KMS-11 (cell line): ENCODE data around the gene LMOD1.
"Not testable (repeated sequence)": the region's sequence is repeated elsewhere in the genome, so short reads cannot be mapped to it uniquely, and the experiment has no call there.

Experiments
- H2AFZ ChIP-seq: fragments of 200-600 bp; sonication (generic); 2 replicates; pipeline ENCODE4 v1.6.1; 2016; ENCODE audit warnings: antibody characterized with exemption, mixed run types, low read depth
- H3K27ac ChIP-seq: fragments of 200-600 bp; sonication (generic); 2 replicates; pipeline ENCODE4 v1.6.1; 2016; ENCODE audit warnings: mild to moderate bottlenecking, mixed run types
- H3K27me3 ChIP-seq: fragments of 200-600 bp; sonication (generic); 2 replicates; pipeline ENCODE4 v1.6.1; 2017; ENCODE audit warnings: mild to moderate bottlenecking, low read depth, mixed run types, moderate library complexity; ENCODE audit not compliant: insufficient read depth
- H3K36me3 ChIP-seq: fragments of 200-600 bp; sonication (generic); 2 replicates; pipeline ENCODE4 v1.6.1; 2017; ENCODE audit warnings: mild to moderate bottlenecking, mixed run types; ENCODE audit not compliant: insufficient read depth
- H3K4me1 ChIP-seq: fragments of 200-600 bp; sonication (generic); 2 replicates; pipeline ENCODE4 v1.6.1; 2016; ENCODE audit warnings: mild to moderate bottlenecking, low read depth, mixed run types; ENCODE audit not compliant: poor library complexity, severe bottlenecking
- H3K4me2 ChIP-seq: fragments of 200-600 bp; sonication (generic); 2 replicates; pipeline ENCODE4 v1.7.0; 2016; ENCODE audit warnings: mild to moderate bottlenecking, mixed run types
- H3K4me3 ChIP-seq: fragments of 200-600 bp; sonication (generic); IDR thresholded peaks from 2 replicates; pipeline ENCODE4 v1.6.1; 2017; ENCODE audit warnings: low read depth, low read length, mixed read lengths; ENCODE audit not compliant: insufficient read depth
- H3K79me2 ChIP-seq: fragments of 200-600 bp; sonication (generic); 2 replicates; pipeline ENCODE4 v1.6.1; 2016; ENCODE audit warnings: low read depth, mixed run types; ENCODE audit not compliant: insufficient read depth
- H3K9ac ChIP-seq: fragments of 200-600 bp; sonication (generic); 2 replicates; pipeline ENCODE4 v1.6.1; 2016; ENCODE audit warnings: mild to moderate bottlenecking, mixed run types
- H4K20me1 ChIP-seq: fragments of 200-600 bp; sonication (generic); 2 replicates; pipeline ENCODE4 v1.6.1; 2016; ENCODE audit warnings: mild to moderate bottlenecking, mixed run types; ENCODE audit not compliant: insufficient read depth
- TF ChIP-seq, protein P1 (sequence below): fragments of 200-600 bp; sonication (generic); conservative IDR thresholded peaks from 2 replicates; pipeline ENCODE4 v1.6.1; 2017; ENCODE audit warnings: low read depth, mild to moderate bottlenecking, antibody characterized with exemption, low read length, moderate library complexity, mixed read lengths

Gene LMOD1

DNA sequence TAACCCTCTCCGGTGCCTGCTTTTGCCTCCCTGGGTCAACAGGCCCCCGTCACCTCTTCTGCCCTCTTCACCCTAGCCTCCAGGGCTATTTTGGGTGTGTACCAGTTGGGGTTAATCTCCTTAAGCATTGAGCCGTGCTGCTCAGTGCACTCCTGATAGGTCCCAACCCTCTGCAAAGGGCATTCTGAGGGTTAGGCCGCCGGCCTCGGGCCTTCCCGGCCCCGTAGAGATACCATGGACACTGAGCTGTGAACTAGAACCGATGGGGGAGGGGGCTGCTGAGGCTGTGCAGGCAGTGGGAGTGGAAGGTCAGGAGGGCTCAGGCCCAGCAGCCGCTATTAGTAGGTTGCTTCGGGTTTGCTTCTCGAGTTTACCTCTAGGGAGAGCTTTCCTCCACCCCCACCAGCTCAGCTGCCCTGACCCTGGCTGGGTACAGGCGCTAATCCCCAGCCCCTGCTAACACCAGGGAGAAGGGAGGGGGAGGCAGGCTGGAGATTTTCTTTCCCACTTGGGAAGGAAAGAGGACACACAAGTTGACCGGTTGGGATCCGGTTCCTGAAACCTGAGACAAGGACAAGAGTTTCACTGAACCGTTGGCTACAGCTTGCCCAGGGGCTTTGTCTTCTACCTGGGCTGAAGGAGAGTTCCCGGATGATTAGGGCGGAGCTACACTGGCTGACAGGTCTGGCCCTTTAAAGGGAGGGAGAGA is 4.8 kb downstream of the LMOD1 start:
- H3K4me3 ChIP-seq: no peak overlapping the region
- H3K27ac ChIP-seq: no peak overlapping the region
- H3K27me3 ChIP-seq: peaks cover 15% of the 10 kb centered on the region; the same call in 1 of the 2 replicates
- no peak overlapping the region for H3K9ac ChIP-seq
- no peaks in the 10 kb centered on the region for H3K4me1 ChIP-seq
- no peaks in the 10 kb centered on the region for H3K36me3 ChIP-seq
- H2AFZ ChIP-seq: no peak overlapping the region
- H4K20me1 ChIP-seq: no peaks in the 10 kb centered on the region
- no peaks in the 10 kb centered on the region for H3K79me2 ChIP-seq
- no peak overlapping the region for H3K4me2 ChIP-seq
- TF ChIP-seq, protein P1, sequence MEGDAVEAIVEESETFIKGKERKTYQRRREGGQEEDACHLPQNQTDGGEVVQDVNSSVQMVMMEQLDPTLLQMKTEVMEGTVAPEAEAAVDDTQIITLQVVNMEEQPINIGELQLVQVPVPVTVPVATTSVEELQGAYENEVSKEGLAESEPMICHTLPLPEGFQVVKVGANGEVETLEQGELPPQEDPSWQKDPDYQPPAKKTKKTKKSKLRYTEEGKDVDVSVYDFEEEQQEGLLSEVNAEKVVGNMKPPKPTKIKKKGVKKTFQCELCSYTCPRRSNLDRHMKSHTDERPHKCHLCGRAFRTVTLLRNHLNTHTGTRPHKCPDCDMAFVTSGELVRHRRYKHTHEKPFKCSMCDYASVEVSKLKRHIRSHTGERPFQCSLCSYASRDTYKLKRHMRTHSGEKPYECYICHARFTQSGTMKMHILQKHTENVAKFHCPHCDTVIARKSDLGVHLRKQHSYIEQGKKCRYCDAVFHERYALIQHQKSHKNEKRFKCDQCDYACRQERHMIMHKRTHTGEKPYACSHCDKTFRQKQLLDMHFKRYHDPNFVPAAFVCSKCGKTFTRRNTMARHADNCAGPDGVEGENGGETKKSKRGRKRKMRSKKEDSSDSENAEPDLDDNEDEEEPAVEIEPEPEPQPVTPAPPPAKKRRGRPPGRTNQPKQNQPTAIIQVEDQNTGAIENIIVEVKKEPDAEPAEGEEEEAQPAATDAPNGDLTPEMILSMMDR: no peak

DNA sequence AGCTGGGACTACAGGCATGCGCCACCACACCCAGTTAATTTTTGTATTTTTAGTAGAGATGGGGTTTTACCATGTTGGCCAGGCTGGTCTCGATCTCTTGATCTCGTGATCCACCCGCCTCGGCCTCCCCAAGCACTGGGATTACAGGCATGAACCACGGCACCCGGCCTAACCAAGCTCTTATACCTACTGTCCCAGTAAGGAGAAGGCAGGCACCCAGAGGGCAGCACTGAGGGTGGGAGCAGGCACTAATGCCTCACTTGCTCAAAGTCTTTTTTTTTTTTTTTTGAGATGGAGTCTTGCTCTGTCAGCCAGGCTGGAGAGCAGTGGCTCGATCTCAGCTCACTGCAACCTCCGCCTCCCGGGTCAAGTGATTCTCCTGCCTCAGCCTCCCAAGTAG is 6.0 kb downstream of the LMOD1 start:
- not testable (repeated sequence) for H3K4me3 ChIP-seq, H3K27ac ChIP-seq, H3K79me2 ChIP-seq, H3K4me1 ChIP-seq, H2AFZ ChIP-seq, H3K4me2 ChIP-seq, H3K9ac ChIP-seq, H3K36me3 ChIP-seq, H4K20me1 ChIP-seq, H3K27me3 ChIP-seq

DNA sequence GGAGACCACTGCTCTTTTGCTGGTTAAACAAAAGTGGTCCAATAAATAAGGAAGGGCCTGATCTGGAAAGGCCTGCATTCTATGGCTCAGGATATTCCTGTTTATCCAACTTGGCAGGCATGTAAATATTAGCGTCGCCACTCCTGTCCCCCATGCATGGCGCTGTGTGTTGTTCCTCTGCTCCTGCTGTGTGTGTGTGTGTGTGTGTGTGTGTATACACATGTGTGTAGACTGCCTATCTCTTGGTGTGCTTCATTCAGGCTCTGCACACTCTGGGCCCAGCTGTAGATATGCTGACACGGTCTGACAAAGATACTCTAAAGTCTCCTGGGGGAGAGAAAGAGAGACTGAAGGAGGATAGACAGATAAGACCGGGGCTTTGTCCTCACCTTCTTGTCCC is 6.8 kb downstream of the LMOD1 start:
- no peaks in the 10 kb centered on the region for H3K36me3 ChIP-seq
- H3K27ac ChIP-seq: no peak overlapping the region
- no peaks in the 10 kb centered on the region for H3K79me2 ChIP-seq
- H3K9ac ChIP-seq: no peak overlapping the region
- H3K4me2 ChIP-seq: no peak overlapping the region
- H2AFZ ChIP-seq: no peak overlapping the region
- no peak overlapping the region for H3K4me3 ChIP-seq
- TF ChIP-seq, protein P1: no peak
- H3K27me3 ChIP-seq: no peaks in the 10 kb centered on the region
- no peaks in the 10 kb centered on the region for H4K20me1 ChIP-seq
- no peaks in the 10 kb centered on the region for H3K4me1 ChIP-seq

DNA sequence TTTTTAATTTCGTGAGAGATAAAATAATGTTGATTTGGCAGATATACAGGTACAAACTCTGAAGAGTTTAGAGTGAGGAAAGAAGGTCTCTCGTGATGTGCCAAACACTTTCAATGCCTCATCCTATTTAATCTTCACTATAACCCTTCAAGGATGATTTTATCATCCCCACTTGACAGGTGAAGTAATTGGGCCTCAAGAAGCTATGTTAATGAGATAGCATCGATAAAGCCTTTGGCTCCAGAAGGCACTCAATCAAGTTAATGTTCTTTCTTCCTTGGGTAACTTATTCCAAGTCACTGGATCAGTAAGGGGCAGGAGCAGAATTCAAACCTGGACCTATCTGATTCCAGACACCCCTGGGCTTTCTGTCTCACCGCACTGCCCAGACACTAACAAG is 7.2 kb downstream of the LMOD1 start:
- H3K27ac ChIP-seq: no peak overlapping the region
- H3K9ac ChIP-seq: no peak overlapping the region
- no peak overlapping the region for H3K4me2 ChIP-seq
- TF ChIP-seq, protein P1: no peak
- H3K4me3 ChIP-seq: no peak overlapping the region
- H3K79me2 ChIP-seq: no peaks in the 10 kb centered on the region
- H3K4me1 ChIP-seq: no peaks in the 10 kb centered on the region
- H3K36me3 ChIP-seq: no peaks in the 10 kb centered on the region
- H2AFZ ChIP-seq: no peak overlapping the region
- H4K20me1 ChIP-seq: no peaks in the 10 kb centered on the region
- no peaks in the 10 kb centered on the region for H3K27me3 ChIP-seq

DNA sequence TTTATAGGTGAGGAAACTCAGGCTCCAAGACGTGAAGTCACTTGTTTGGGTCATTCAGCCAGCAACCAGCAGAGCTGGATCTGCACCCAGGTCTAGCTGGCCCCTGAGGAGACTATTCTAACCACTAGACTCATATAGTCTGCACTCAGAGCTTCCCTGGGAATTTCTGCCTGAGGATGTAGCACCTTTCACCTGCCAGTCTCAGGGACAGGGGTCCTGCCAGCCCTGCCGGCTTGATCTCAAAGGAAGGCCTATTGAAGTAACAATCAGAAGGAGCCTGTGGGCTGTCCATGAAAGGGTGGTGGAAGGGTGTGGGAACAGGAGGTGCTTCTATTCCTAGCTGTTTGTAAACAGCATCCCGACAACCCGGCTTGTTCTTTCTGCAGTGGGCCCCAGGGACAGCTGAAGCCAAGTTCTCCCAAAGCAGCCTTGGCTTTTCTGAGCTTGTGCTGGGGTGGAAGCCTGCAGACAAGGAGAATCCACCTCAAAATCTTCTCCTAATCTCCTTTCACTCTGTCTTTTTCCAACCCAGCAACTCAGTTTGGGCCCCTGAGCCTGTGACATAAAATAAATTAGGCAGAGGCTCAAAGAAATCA is 7.8 kb downstream of the LMOD1 start:
- H3K27me3 ChIP-seq: no peaks in the 10 kb centered on the region
- no peaks in the 10 kb centered on the region for H3K4me1 ChIP-seq
- H3K79me2 ChIP-seq: no peaks in the 10 kb centered on the region
- H3K9ac ChIP-seq: no peak overlapping the region
- H3K36me3 ChIP-seq: no peaks in the 10 kb centered on the region
- H3K4me3 ChIP-seq: no peak overlapping the region
- no peak overlapping the region for H3K4me2 ChIP-seq
- TF ChIP-seq, protein P1: no peak
- H3K27ac ChIP-seq: no peak overlapping the region
- H2AFZ ChIP-seq: no peak overlapping the region
- no peaks in the 10 kb centered on the region for H4K20me1 ChIP-seq
